ENCODE results near the gene YTHDF1. TPM values are rescaled to one million over a fixed set of nuclear protein-coding genes. Genes with fewer than 3 reads are reported as not detected.

YTHDF1 gene
- total and polyA plus RNA-seq, 2 donors (not counting 1 experiment from before 2014, with no cell fraction given): 25.3 to 40.5 TPM

DNA sequence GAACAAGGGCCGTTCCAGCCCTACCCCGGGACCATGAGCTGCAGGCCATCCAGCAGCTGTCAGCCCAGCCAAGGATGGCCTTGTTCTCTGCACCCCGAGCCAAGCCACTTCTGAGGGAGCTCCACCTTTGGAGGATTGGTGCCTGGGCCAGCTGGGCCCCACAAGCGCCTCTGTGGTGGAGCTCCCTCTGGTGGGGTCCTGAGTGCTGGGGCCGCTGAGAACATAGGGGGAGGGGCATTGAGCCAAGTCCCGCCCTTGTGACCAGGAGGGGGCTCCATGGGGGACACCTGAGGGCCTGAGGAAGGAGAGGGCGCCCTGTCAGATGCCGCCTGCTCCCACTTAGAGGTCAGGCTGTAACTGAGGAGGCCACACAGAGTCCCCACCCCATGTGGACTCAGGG lies 43.2 kb downstream of the YTHDF1 start:
- ChIA-PET POLR2A (no interaction called here), CTCF (no interaction called here)
- H3K36me3 ChIP-seq (replicated peaks in 1 of 2; ENCODE audit: control extremely low read depth in 1 of 2, control insufficient read depth in 1 of 2, extremely low read depth in 1 of 2, insufficient read depth in 2 of 2, low read length in 1 of 2): no peaks in the 10 kb centered on the region
- intact Hi-C loops (cut with micrococcal nuclease): no loop called here
- Mint-ChIP-seq H3K27ac (no peak overlapping the region), H3K9me3 (ENCODE audit: insufficient read depth) (no peaks in the 10 kb centered on the region), H3K4me3 (no peak overlapping the region), H3K27me3 (peaks cover 30% of the 10 kb centered on the region), H3K4me1 (peaks cover 7% of the 10 kb centered on the region)
- H2AFZ ChIP-seq (ENCODE audit: insufficient read depth, low read depth, low read length, poor library complexity, severe bottlenecking): no peak overlapping the region
- no peaks in the 10 kb centered on the region for H4K20me1 ChIP-seq (ENCODE audit: control insufficient read depth, insufficient read depth, low read length, poor library complexity, severe bottlenecking)
- H3K27ac ChIP-seq (ENCODE audit: low read length in 2 of 2): no peak overlapping the region
- peaks cover 0 to 54% (median 25%) of the 10 kb centered on the region in 4 experiments for H3K27me3 ChIP-seq (replicated peaks in 1 of 4; ENCODE audit: control extremely low read depth in 1 of 4, control insufficient read depth in 3 of 4, insufficient read depth in 4 of 4, low read length in 3 of 4)
- DNase-seq (no peak), ATAC-seq (ENCODE audit: low read depth) (no peak)
- peaks cover 0 to 9% (median 0%) of the 10 kb centered on the region in 3 donors for H3K9me3 ChIP-seq (ENCODE audit: control extremely low read depth in 1 of 3, control insufficient read depth in 2 of 3, insufficient read depth in 1 of 3, low read length in 2 of 3)
- H3K9ac ChIP-seq (ENCODE audit: low read length): no peak overlapping the region
- H3K4me3 ChIP-seq (ENCODE audit: control extremely low read depth in 1 of 5, extremely low read depth in 1 of 5, insufficient read depth in 1 of 5, low read depth in 2 of 5, low read length in 4 of 5): no peak overlapping the region
- H3K4me1 ChIP-seq (ENCODE audit: control insufficient read depth in 2 of 2, insufficient read depth in 2 of 2, low read length in 2 of 2): peaks cover 13 to 30% of the 10 kb centered on the region in 2 donors
- TF ChIP-seq, protein P1, sequence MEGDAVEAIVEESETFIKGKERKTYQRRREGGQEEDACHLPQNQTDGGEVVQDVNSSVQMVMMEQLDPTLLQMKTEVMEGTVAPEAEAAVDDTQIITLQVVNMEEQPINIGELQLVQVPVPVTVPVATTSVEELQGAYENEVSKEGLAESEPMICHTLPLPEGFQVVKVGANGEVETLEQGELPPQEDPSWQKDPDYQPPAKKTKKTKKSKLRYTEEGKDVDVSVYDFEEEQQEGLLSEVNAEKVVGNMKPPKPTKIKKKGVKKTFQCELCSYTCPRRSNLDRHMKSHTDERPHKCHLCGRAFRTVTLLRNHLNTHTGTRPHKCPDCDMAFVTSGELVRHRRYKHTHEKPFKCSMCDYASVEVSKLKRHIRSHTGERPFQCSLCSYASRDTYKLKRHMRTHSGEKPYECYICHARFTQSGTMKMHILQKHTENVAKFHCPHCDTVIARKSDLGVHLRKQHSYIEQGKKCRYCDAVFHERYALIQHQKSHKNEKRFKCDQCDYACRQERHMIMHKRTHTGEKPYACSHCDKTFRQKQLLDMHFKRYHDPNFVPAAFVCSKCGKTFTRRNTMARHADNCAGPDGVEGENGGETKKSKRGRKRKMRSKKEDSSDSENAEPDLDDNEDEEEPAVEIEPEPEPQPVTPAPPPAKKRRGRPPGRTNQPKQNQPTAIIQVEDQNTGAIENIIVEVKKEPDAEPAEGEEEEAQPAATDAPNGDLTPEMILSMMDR (IDR thresholded peaks at IDR 0.05): no peak
- no peak for TF ChIP-seq EZH2 (IDR thresholded peaks at IDR 0.05; ENCODE audit: borderline replicate concordance, insufficient read depth, low read depth, low read length, poor library complexity, severe bottlenecking)
- no peak overlapping the region for H3K4me2 ChIP-seq (replicated peaks; ENCODE audit: low read depth, low read length, poor library complexity, severe bottlenecking)
- WGBS (ENCODE audit: insufficient coverage): 39% methylated on average over 7 of the region's 8 CpGs
- H3K79me2 ChIP-seq (ENCODE audit: control insufficient read depth, insufficient read depth, low read length): no peaks in the 10 kb centered on the region

DNA sequence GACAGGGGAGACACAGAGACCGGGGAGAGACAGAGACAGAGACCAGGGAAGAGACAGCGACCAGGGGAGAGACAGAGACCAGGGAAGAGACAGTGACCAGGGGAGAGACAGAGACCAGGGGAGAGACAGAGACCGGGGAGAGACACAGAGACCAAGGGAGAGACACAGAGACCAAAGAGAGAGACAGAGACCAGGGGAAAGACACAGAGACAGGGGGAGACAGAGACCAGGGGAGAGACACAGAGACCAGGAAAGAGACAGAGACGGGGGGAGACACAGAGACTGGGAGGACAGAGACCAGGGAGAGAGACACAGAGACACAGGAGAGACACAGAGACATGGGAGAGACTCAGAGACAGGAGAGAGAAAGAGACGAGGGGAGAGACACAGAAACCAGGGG lies 43.9 kb downstream of the YTHDF1 start:
- H2AFZ ChIP-seq (ENCODE audit: insufficient read depth, low read depth, low read length, poor library complexity, severe bottlenecking): no peak overlapping the region
- WGBS (ENCODE audit: insufficient coverage): 85% methylated on average over 5 of the region's 5 CpGs
- ChIA-PET CTCF (no interaction called here), POLR2A (no interaction called here)
- H3K9ac ChIP-seq (ENCODE audit: low read length): no peak overlapping the region
- H3K4me3 ChIP-seq (ENCODE audit: control extremely low read depth in 1 of 5, extremely low read depth in 1 of 5, insufficient read depth in 1 of 5, low read depth in 2 of 5, low read length in 4 of 5): no peak overlapping the region
- TF ChIP-seq, protein P1 (IDR thresholded peaks at IDR 0.05): no peak
- no peak for TF ChIP-seq EZH2 (IDR thresholded peaks at IDR 0.05; ENCODE audit: borderline replicate concordance, insufficient read depth, low read depth, low read length, poor library complexity, severe bottlenecking)
- peaks cover 7% of the 10 kb centered on the region for H3K4me1 Mint-ChIP-seq
- H3K4me3 Mint-ChIP-seq: no peak overlapping the region
- no peaks in the 10 kb centered on the region for H3K79me2 ChIP-seq (ENCODE audit: control insufficient read depth, insufficient read depth, low read length)
- DNase-seq (no peak), ATAC-seq (ENCODE audit: low read depth) (no peak)
- peaks cover 0 to 9% (median 0%) of the 10 kb centered on the region in 3 donors for H3K9me3 ChIP-seq (ENCODE audit: control extremely low read depth in 1 of 3, control insufficient read depth in 2 of 3, insufficient read depth in 1 of 3, low read length in 2 of 3)
- H3K9me3 Mint-ChIP-seq (ENCODE audit: insufficient read depth): no peaks in the 10 kb centered on the region
- peaks cover 30% of the 10 kb centered on the region for H3K27me3 Mint-ChIP-seq
- no peak overlapping the region for H3K4me2 ChIP-seq (replicated peaks; ENCODE audit: low read depth, low read length, poor library complexity, severe bottlenecking)
- H3K27ac ChIP-seq (ENCODE audit: low read length in 2 of 2): no peak overlapping the region
- peaks cover 13 to 22% of the 10 kb centered on the region in 2 donors for H3K4me1 ChIP-seq (ENCODE audit: control insufficient read depth in 2 of 2, insufficient read depth in 2 of 2, low read length in 2 of 2)
- no peak overlapping the region for H3K27ac Mint-ChIP-seq
- intact Hi-C loops (cut with micrococcal nuclease): no loop called here
- H4K20me1 ChIP-seq (ENCODE audit: control insufficient read depth, insufficient read depth, low read length, poor library complexity, severe bottlenecking): no peaks in the 10 kb centered on the region
- H3K27me3 ChIP-seq (replicated peaks in 1 of 4; ENCODE audit: control extremely low read depth in 1 of 4, control insufficient read depth in 3 of 4, insufficient read depth in 4 of 4, low read length in 3 of 4): peaks cover 0 to 54% (median 25%) of the 10 kb centered on the region in 4 experiments
- no peaks in the 10 kb centered on the region for H3K36me3 ChIP-seq (replicated peaks in 1 of 2; ENCODE audit: control extremely low read depth in 1 of 2, control insufficient read depth in 1 of 2, extremely low read depth in 1 of 2, insufficient read depth in 2 of 2, low read length in 1 of 2)
